ENCODE results near the gene SLC22A1. TPM values are rescaled to one million over a fixed set of nuclear protein-coding genes. Genes with fewer than 3 reads are reported as not detected.

The SLC22A1 gene
- total RNA-seq, 1 experiment from 2014 or later = 1.2 TPM

DNA sequence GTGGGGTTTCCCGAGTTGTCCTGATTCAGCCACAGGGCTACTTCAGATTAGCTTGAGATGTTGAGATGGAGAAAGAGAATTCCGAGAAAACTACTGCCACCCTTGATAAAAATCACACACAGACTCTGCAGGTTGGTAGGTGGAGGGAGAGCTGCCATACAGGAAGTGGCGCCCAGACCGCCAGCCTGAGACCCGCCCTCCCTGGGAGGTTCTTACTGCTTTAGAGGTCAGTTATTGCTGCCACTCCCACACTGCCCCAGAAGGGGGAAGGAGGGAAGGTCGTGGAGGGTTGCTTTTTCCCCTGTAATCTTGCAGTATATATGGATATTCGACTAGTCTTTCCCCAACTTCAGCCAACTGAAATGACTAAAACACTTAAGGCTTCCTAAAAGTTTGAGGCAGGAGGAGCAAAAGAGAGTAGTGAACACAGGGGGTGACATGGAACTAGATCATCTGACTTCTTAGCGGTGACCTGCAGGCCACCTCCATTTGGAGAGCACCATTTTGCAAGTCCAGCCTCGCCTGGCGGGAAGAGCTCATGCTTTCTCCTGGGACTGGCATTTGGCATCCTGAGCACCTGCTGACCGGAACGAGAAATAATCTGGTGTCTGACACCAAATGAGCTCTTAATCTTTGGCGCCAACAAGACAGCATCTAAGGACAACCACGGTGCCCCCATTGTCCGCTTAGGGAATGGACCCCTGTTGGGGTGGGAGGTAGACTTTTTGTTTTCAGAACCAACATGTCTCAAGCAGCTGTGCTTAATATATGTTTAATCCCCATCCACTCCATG is 35.7 kb upstream of the SLC22A1 start:
- ChIA-PET POLR2A (no interaction called here), CTCF (interaction anchor here (0.8 kb wide), 1 partner anchor 369 kb away, joined by 3 read pairs; no protein-coding TSS in a partner anchor)
- Mint-ChIP-seq H3K4me3 (no peak overlapping the region), H3K4me1 (no peaks in the 10 kb centered on the region), H3K36me3 (peaks cover 80% of the 10 kb centered on the region), H3K27me3 (ENCODE audit: low read depth) (no peaks in the 10 kb centered on the region), H3K9me3 (peaks cover 11% of the 10 kb centered on the region), H3K27ac (no peak overlapping the region)
- TF ChIP-seq ATF1 (CRISPR knock-in tag; IDR thresholded peaks at IDR 0.05) (no peak), MYBL2 (CRISPR knock-in tag; IDR thresholded peaks at IDR 0.05) (no peak), ESRRA (CRISPR knock-in tag; IDR thresholded peaks at IDR 0.05; ENCODE audit: borderline replicate concordance) (no peak), ZNF219 (CRISPR knock-in tag; IDR thresholded peaks at IDR 0.05; ENCODE audit: borderline replicate concordance) (no peak), ZNF263 (CRISPR knock-in tag; IDR thresholded peaks at IDR 0.05; ENCODE audit: low read depth) (no peak), OVOL2 (CRISPR knock-in tag; IDR thresholded peaks at IDR 0.05; ENCODE audit: borderline replicate concordance) (no peak)
- TF ChIP-seq, protein P1, sequence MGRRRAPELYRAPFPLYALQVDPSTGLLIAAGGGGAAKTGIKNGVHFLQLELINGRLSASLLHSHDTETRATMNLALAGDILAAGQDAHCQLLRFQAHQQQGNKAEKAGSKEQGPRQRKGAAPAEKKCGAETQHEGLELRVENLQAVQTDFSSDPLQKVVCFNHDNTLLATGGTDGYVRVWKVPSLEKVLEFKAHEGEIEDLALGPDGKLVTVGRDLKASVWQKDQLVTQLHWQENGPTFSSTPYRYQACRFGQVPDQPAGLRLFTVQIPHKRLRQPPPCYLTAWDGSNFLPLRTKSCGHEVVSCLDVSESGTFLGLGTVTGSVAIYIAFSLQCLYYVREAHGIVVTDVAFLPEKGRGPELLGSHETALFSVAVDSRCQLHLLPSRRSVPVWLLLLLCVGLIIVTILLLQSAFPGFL (CRISPR knock-in tag; IDR thresholded peaks at IDR 0.05; ENCODE audit: borderline replicate concordance) = no peak
- TF ChIP-seq, protein P2, sequence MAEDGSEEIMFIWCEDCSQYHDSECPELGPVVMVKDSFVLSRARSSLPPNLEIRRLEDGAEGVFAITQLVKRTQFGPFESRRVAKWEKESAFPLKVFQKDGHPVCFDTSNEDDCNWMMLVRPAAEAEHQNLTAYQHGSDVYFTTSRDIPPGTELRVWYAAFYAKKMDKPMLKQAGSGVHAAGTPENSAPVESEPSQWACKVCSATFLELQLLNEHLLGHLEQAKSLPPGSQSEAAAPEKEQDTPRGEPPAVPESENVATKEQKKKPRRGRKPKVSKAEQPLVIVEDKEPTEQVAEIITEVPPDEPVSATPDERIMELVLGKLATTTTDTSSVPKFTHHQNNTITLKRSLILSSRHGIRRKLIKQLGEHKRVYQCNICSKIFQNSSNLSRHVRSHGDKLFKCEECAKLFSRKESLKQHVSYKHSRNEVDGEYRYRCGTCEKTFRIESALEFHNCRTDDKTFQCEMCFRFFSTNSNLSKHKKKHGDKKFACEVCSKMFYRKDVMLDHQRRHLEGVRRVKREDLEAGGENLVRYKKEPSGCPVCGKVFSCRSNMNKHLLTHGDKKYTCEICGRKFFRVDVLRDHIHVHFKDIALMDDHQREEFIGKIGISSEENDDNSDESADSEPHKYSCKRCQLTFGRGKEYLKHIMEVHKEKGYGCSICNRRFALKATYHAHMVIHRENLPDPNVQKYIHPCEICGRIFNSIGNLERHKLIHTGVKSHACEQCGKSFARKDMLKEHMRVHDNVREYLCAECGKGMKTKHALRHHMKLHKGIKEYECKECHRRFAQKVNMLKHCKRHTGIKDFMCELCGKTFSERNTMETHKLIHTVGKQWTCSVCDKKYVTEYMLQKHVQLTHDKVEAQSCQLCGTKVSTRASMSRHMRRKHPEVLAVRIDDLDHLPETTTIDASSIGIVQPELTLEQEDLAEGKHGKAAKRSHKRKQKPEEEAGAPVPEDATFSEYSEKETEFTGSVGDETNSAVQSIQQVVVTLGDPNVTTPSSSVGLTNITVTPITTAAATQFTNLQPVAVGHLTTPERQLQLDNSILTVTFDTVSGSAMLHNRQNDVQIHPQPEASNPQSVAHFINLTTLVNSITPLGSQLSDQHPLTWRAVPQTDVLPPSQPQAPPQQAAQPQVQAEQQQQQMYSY (CRISPR knock-in tag; IDR thresholded peaks at IDR 0.05) = no peak
- TF ChIP-seq, protein P3, sequence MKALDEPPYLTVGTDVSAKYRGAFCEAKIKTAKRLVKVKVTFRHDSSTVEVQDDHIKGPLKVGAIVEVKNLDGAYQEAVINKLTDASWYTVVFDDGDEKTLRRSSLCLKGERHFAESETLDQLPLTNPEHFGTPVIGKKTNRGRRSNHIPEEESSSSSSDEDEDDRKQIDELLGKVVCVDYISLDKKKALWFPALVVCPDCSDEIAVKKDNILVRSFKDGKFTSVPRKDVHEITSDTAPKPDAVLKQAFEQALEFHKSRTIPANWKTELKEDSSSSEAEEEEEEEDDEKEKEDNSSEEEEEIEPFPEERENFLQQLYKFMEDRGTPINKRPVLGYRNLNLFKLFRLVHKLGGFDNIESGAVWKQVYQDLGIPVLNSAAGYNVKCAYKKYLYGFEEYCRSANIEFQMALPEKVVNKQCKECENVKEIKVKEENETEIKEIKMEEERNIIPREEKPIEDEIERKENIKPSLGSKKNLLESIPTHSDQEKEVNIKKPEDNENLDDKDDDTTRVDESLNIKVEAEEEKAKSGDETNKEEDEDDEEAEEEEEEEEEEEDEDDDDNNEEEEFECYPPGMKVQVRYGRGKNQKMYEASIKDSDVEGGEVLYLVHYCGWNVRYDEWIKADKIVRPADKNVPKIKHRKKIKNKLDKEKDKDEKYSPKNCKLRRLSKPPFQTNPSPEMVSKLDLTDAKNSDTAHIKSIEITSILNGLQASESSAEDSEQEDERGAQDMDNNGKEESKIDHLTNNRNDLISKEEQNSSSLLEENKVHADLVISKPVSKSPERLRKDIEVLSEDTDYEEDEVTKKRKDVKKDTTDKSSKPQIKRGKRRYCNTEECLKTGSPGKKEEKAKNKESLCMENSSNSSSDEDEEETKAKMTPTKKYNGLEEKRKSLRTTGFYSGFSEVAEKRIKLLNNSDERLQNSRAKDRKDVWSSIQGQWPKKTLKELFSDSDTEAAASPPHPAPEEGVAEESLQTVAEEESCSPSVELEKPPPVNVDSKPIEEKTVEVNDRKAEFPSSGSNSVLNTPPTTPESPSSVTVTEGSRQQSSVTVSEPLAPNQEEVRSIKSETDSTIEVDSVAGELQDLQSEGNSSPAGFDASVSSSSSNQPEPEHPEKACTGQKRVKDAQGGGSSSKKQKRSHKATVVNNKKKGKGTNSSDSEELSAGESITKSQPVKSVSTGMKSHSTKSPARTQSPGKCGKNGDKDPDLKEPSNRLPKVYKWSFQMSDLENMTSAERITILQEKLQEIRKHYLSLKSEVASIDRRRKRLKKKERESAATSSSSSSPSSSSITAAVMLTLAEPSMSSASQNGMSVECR (CRISPR knock-in tag; IDR thresholded peaks at IDR 0.05; ENCODE audit: borderline replicate concordance) = no peak
- TF ChIP-seq, protein P4, sequence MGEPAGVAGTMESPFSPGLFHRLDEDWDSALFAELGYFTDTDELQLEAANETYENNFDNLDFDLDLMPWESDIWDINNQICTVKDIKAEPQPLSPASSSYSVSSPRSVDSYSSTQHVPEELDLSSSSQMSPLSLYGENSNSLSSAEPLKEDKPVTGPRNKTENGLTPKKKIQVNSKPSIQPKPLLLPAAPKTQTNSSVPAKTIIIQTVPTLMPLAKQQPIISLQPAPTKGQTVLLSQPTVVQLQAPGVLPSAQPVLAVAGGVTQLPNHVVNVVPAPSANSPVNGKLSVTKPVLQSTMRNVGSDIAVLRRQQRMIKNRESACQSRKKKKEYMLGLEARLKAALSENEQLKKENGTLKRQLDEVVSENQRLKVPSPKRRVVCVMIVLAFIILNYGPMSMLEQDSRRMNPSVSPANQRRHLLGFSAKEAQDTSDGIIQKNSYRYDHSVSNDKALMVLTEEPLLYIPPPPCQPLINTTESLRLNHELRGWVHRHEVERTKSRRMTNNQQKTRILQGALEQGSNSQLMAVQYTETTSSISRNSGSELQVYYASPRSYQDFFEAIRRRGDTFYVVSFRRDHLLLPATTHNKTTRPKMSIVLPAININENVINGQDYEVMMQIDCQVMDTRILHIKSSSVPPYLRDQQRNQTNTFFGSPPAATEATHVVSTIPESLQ (CRISPR knock-in tag; IDR thresholded peaks at IDR 0.05) = no peak
- TF ChIP-seq, protein P5, sequence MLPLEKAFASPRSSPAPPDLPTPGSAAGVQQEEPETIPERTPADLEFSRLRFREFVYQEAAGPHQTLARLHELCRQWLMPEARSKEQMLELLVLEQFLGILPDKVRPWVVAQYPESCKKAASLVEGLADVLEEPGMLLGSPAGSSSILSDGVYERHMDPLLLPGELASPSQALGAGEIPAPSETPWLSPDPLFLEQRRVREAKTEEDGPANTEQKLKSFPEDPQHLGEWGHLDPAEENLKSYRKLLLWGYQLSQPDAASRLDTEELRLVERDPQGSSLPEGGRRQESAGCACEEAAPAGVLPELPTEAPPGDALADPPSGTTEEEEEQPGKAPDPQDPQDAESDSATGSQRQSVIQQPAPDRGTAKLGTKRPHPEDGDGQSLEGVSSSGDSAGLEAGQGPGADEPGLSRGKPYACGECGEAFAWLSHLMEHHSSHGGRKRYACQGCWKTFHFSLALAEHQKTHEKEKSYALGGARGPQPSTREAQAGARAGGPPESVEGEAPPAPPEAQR (CRISPR knock-in tag; IDR thresholded peaks at IDR 0.05) = no peak
- peak; percentile 29; the same call in 1 of the 2 replicates for ATAC-seq
- no peak for DNase-seq (ENCODE audit: low spot score)
